HuH-7 (cell line): Measurements from ENCODE around the gene EIF3C.
"Not testable (repeated sequence)": the region's sequence is repeated elsewhere in the genome, so short reads cannot be mapped to it uniquely, and the experiment has no call there.

Experiments
- DNase-seq: peaks from one replicate; pipeline ENCODE4 v3.0.0; 2011; ENCODE audit warnings: low spot score

EIF3C gene

GRCh38 chr16:28711220-28712083 is at the start of gene EIF3C:
Gene EIF3C, plus strand, starts transcription at chr16:28711464. Its CDS starts 223 bp downstream, at chr16:28711687.
- DNase-seq, result not testable (repeated sequence)

GRCh38 chr16:28666264-28666663 is 45.0 kb upstream of the EIF3C start:
- DNase-seq, result not testable (repeated sequence)

GRCh38 chr16:28667480-28667879 is 43.8 kb upstream of the EIF3C start:
- DNase-seq, result not testable (repeated sequence)

GRCh38 chr16:28668199-28668598 is 43.1 kb upstream of the EIF3C start:
- not testable (repeated sequence) for DNase-seq

- DNase-seq, result not testable (repeated sequence)
These were observed 22.8 kb upstream of the EIF3C start for GRCh38 chr16:28688327-28688952.

- not testable (repeated sequence) for DNase-seq
These were observed 21.8 kb upstream of the EIF3C start for GRCh38 chr16:28689425-28689824.

- DNase-seq, result not testable (repeated sequence)
These were observed 19.5 kb upstream of the EIF3C start for GRCh38 chr16:28691722-28692121.

GRCh38 chr16:28693257-28693950 is 17.9 kb upstream of the EIF3C start:
- DNase-seq, result not testable (repeated sequence)

- DNase-seq, result not testable (repeated sequence)
These were observed 11.5 kb upstream of the EIF3C start for GRCh38 chr16:28699792-28700191.

GRCh38 chr16:28700349-28700748 is 10.9 kb upstream of the EIF3C start:
- not testable (repeated sequence) for DNase-seq

- DNase-seq, result not testable (repeated sequence)
These were observed 9.9 kb upstream of the EIF3C start for GRCh38 chr16:28701384-28701783.

GRCh38 chr16:28704246-28704645 is 7.0 kb upstream of the EIF3C start:
- not testable (repeated sequence) for DNase-seq

- DNase-seq, result not testable (repeated sequence)
These were observed 11.8 kb downstream of the EIF3C start for GRCh38 chr16:28722852-28723650.

GRCh38 chr16:28731253-28731652 is 20.0 kb downstream of the EIF3C start:
- not testable (repeated sequence) for DNase-seq

- DNase-seq, result not testable (repeated sequence)
These were observed 21.3 kb downstream of the EIF3C start for GRCh38 chr16:28732455-28733124.

- DNase-seq, result not testable (repeated sequence)
These were observed 28.5 kb downstream of the EIF3C start for GRCh38 chr16:28739787-28740186.

GRCh38 chr16:28740631-28741030 is 29.4 kb downstream of the EIF3C start:
- not testable (repeated sequence) for DNase-seq

- DNase-seq, result not testable (repeated sequence)
These were observed 30.0 kb downstream of the EIF3C start for GRCh38 chr16:28741295-28741694.

- not testable (repeated sequence) for DNase-seq
These were observed 35.5 kb downstream of the EIF3C start for GRCh38 chr16:28746618-28747350.

GRCh38 chr16:28749997-28750465 is 38.8 kb downstream of the EIF3C start:
- not testable (repeated sequence) for DNase-seq
